Upper lobe of right lung (tissue), 1 donor: ENCODE results near the gene ALOX5AP. TPM values are rescaled to one million over a fixed set of nuclear protein-coding genes. Genes with fewer than 3 reads are reported as not detected.
A peak's percentile ranks its signal among the peaks of the same experiment; 100 is the strongest.

Experiments used
- ATAC-seq: fragments of 200-7000 bp; cut with Tn5 transposase; one replicate; pipeline ENCODE4 v1.9.1; 2020; ENCODE audit warnings: mild to moderate bottlenecking, moderate library complexity
- DNase-seq: peaks from one replicate; pipeline ENCODE4 v3.0.0-alpha.2; 2020
- H3K27ac ChIP-seq: fragments of 200-600 bp; one replicate; pipeline ENCODE4 v1.8.0; 2022
- H3K27me3 ChIP-seq: fragments of 200-600 bp; one replicate; pipeline ENCODE4 v1.8.0; 2022; ENCODE audit warnings: mild to moderate bottlenecking
- H3K36me3 ChIP-seq: fragments of 200-600 bp; one replicate; pipeline ENCODE4 v1.8.0; 2022
- H3K4me1 ChIP-seq: fragments of 200-600 bp; one replicate; pipeline ENCODE4 v1.8.0; 2022
- H3K4me3 ChIP-seq: fragments of 200-600 bp; one replicate; pipeline ENCODE4 v1.8.0; 2022; ENCODE audit warnings: mild to moderate bottlenecking
- H3K9me3 ChIP-seq: fragments of 200-600 bp; one replicate; pipeline ENCODE4 v1.8.0; 2022
- intact Hi-C: fragments of 100-400 bp; cut with DNase I; formaldehyde crosslinking; loops from one replicate; pipeline ENCODE4 v1.11.0; 2022
- long read RNA-seq: library from polyadenylated mRNA; unstranded; transcript quantifications from one replicate; pipeline ENCODE4 v2.0.0, GENCODE V29; 2021
- total RNA-seq: library from RNA; stranded (reverse); fragmentation: NEBNext Ultra II Directional; extraction: Animal tissue kit (Norgen Biotek cat#: 25700); gene quantifications from one replicate; pipeline ENCODE4 v1.2.1, GENCODE V29; 2021
- TF ChIP-seq, protein P1 (sequence below): fragments of 200-600 bp; IDR thresholded peaks from one replicate; pipeline ENCODE4 v1.8.0; 2022; ENCODE audit warnings: antibody characterized with exemption
- donor health status: DM: no; HTN: yes; CAD: no; lungs with severe emphysema.

ALOX5AP gene
- 195 TPM for total RNA-seq
- long read RNA-seq, transcript ALOX5AP-201 (5 exons, 904 nt), result major isoform, 111 of 118 reads
- long read RNA-seq, partial matches to known transcripts, result 1 of 118 reads
- long read RNA-seq, other reads (novel, unspliced or antisense), result 6 of 118 reads

DNA sequence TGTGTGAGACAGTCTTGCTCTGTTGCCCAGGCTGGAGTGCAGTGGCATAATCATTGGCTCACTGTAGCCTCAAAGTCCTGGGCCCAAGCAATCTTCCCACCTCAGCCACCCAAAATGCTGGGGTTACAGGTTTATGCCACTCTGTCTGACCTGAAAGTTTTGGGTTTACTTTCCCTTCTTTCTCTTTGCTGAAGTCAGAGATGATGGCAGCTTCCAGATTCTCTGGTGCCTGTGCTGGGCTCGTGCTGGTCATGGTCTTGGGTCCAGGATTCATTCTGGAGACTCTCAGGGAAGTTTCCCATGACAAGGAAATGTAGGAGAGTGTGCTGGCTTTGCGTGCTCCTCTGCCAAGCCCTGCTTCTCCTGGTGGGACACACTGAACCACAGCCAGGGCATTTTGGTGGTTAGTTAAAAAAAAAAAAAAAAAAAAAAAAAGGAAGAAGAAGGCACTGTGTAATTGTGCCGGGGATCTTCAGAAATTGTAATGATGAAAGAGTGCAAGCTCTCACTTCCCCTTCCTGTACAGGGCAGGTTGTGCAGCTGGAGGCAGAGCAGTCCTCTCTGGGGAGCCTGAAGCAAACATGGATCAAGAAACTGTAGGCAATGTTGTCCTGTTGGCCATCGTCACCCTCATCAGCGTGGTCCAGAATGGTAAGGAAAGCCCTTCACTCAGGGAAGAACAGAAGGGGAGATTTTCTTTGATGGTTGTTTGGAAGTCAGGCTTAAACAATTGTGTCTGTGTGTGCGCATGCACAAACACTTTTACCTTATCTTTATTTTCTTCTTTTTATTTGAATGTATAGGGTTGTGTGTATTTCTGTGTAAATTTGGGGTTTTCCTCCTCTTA lies at the start of gene ALOX5AP:
Gene ALOX5AP (plus strand): TSS at position 519 of the 847 bp plus-strand sequence. CDS start 63 bp downstream, at position 582.
- ATAC-seq (peak; percentile 74), DNase-seq (no peak)
- Histone ChIP-seq H3K27me3 (no peaks in the 10 kb centered on the region), H3K4me1 (peaks cover 16% of the 10 kb centered on the region), H3K27ac (peak within 1 kb of the TSS; percentile 72), H3K9me3 (no peaks in the 10 kb centered on the region), H3K4me3 (peak within 1 kb of the TSS; percentile 47), H3K36me3 (no peaks in the 10 kb centered on the region)
- TF ChIP-seq, protein P1, sequence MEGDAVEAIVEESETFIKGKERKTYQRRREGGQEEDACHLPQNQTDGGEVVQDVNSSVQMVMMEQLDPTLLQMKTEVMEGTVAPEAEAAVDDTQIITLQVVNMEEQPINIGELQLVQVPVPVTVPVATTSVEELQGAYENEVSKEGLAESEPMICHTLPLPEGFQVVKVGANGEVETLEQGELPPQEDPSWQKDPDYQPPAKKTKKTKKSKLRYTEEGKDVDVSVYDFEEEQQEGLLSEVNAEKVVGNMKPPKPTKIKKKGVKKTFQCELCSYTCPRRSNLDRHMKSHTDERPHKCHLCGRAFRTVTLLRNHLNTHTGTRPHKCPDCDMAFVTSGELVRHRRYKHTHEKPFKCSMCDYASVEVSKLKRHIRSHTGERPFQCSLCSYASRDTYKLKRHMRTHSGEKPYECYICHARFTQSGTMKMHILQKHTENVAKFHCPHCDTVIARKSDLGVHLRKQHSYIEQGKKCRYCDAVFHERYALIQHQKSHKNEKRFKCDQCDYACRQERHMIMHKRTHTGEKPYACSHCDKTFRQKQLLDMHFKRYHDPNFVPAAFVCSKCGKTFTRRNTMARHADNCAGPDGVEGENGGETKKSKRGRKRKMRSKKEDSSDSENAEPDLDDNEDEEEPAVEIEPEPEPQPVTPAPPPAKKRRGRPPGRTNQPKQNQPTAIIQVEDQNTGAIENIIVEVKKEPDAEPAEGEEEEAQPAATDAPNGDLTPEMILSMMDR, result no peak
- intact Hi-C loops, result no loop called here

DNA sequence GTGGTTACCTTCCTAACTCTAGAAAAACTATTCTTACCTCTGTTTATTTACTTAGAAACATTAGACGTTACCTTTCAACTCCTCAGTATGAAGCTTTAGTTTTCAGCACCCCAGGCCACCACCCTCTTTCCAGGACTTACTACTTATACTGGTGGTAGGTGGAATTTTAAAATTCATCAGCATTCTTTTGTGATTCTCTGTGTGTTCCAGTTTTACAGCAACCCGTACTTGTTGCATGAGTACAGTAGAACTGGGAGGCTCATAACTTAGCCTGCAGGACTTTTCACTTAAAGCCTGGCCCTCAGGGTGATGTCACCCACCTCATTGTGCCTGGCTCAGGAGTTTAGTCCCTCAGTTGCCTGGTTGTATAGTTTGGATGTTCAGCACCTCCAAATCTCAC lies 49.4 kb upstream of the ALOX5AP start:
- Histone ChIP-seq H3K4me1 (peaks cover 14% of the 10 kb centered on the region), H3K27me3 (no peaks in the 10 kb centered on the region), H3K36me3 (no peaks in the 10 kb centered on the region), H3K9me3 (no peaks in the 10 kb centered on the region), H3K27ac (no peak overlapping the region), H3K4me3 (no peak overlapping the region)
- no peak for DNase-seq
- TF ChIP-seq, protein P1, result no peak
- intact Hi-C loops, result no loop called here
- ATAC-seq, result no peak

DNA sequence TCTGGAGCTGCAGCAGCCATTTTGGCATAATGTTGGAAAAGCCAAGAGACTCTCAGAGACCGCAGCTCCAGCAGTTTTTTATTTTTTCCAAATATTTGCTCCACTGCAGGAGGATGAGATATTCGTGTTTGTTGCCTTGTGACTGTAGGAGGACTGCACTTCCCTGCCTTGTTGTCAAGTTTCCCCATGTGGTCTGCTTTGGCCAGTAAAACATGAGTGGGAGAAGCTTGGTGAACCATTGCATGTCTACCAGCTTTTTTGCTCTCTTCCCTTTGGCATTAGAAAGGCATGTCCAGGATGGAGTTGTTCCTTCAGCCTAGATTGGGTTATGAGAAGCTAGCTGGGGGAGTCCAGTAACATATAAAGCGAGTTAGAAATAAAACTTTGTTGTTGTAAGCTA lies 47.7 kb upstream of the ALOX5AP start:
- TF ChIP-seq, protein P1, result no peak

DNA sequence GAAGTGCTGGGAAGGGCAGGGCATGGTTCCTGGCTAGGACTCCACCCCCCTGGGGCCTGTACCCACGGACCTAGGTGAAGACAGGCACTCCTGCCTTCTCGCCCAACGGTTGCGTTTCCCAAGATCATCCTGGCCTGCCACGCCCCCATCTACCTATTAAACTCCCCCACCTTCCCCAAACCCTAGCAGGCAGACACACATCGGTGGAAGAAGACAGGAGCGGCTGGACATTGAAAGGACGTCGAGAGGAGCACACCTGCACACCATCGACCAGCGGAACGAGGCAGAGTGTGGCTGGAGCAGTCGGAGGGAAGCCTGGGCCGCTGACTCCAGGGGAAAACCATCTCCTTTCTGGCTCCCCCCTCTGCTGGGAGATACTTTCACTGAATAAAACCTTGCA lies 45.6 kb upstream of the ALOX5AP start:
- no peaks in the 10 kb centered on the region for H3K27me3 ChIP-seq
- peak overlapping the region; percentile 71 for H3K27ac ChIP-seq
- TF ChIP-seq, protein P1, result no peak
- DNase-seq, result no peak
- intact Hi-C loops, result no loop called here
- ATAC-seq, result no peak
- no peaks in the 10 kb centered on the region for H3K36me3 ChIP-seq
- peak overlapping the region; percentile 46 for H3K4me3 ChIP-seq
- H3K4me1 ChIP-seq, result peaks cover 6% of the 10 kb centered on the region
- no peaks in the 10 kb centered on the region for H3K9me3 ChIP-seq

More for the DNA sequence above, 47.7 kb upstream of the ALOX5AP start:
- DNase-seq (no peak), ATAC-seq (no peak)
- H3K4me1 ChIP-seq, result peaks cover 6% of the 10 kb centered on the region
- no peaks in the 10 kb centered on the region for H3K27me3 ChIP-seq
- H3K4me3 ChIP-seq, result no peak overlapping the region
- no peaks in the 10 kb centered on the region for H3K9me3 ChIP-seq
- no peak overlapping the region for H3K27ac ChIP-seq
- no peaks in the 10 kb centered on the region for H3K36me3 ChIP-seq
- intact Hi-C loops, result no loop called here

DNA sequence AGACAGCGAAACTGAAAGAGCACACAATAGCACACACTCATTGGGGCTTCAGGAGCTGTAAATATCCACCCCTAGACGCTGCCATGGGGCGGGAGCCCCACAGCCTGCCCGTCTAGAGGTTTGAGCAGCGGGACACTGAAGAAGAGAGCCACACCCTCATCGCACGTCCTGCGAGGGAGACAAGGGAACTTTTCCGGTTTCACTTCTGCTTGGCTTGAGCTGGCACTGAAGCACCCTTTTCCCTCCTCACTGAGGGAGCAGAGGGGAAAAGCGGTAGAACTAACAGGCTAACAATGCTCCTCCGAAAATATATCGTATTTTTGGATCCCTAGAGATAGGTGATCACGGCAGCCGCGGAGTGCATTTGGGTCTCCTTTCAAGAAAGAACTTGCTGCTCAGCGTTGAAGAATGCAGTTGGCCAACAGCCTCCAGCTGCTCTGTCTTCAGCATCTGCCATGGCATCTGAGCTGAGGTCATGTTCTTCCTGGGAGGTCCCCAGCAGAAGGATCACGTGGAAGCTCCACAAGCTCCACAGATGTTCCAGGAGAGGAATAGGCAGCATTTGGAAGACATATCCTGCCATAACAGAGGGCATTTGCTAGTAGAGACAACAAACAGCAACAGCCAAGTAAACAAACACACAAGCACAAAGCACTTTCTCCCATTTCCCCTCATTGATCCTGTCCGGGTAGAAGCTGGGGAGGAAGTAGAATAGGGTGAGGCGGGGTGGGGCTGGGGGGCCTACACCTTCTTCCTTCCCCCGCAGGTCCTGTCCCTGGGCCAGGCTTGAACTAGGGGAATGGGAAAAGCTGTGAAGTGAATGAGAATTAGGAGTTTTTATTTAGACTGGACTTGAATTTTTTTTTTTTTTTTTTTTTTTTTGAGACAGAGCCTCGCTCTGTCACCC lies 44.8 kb upstream of the ALOX5AP start:
- intact Hi-C loops, result no loop called here
- H3K4me3 ChIP-seq, result peak overlapping the region; percentile 46
- no peaks in the 10 kb centered on the region for H3K9me3 ChIP-seq
- no peaks in the 10 kb centered on the region for H3K36me3 ChIP-seq
- peak; percentile 93 for ATAC-seq
- peak overlapping the region; percentile 71 for H3K27ac ChIP-seq
- no peaks in the 10 kb centered on the region for H3K27me3 ChIP-seq
- H3K4me1 ChIP-seq, result peaks cover 6% of the 10 kb centered on the region
- TF ChIP-seq, protein P1, result no peak
- DNase-seq, result peak; percentile 80
